Suprapubic skin (tissue), 4 donors: ENCODE measurements around the gene SPAG6. TPM values are rescaled to one million over a fixed set of nuclear protein-coding genes. Genes with fewer than 3 reads are reported as not detected.

Experiments
- DNase-seq, 2 donors: peaks; one replicate each; pipeline ENCODE4 v3.0.0-alpha.2; 2019; ENCODE audit warnings: low spot score in 2 of 2
- H3K27ac ChIP-seq: fragments of 200-600 bp; sonication (generic); one replicate; pipeline ENCODE4 v1.5.1; 2019
- H3K27me3 ChIP-seq: fragments of 200-600 bp; sonication (generic); one replicate; pipeline ENCODE4 v1.5.1; 2019
- H3K36me3 ChIP-seq: fragments of 200-600 bp; sonication (generic); one replicate; pipeline ENCODE4 v1.5.1; 2019
- H3K4me1 ChIP-seq: fragments of 200-600 bp; sonication (generic); one replicate; pipeline ENCODE4 v1.5.1; 2019
- H3K4me3 ChIP-seq: fragments of 200-600 bp; sonication (generic); one replicate; pipeline ENCODE4 v1.5.1; 2019; ENCODE audit warnings: mild to moderate bottlenecking
- H3K9me3 ChIP-seq: fragments of 200-600 bp; sonication (generic); one replicate; pipeline ENCODE4 v1.5.1; 2019
- CTCF ChIP-seq, 2 donors: fragments of 200-600 bp in 1 of 2; fragments of 450-650 bp in 1 of 2; sonication (generic) in 1 of 2; IDR thresholded peaks; one replicate each; pipeline ENCODE4 v1.5.1; 2016 to 2019; ENCODE audit warnings: antibody characterized with exemption in 2 of 2, mild to moderate bottlenecking in 1 of 2, moderate library complexity in 1 of 2
- EP300 ChIP-seq: sonication (generic); formaldehyde crosslinking; IDR thresholded peaks from one replicate; pipeline ENCODE4 v1.6.1; 2017; ENCODE audit warnings: antibody characterized with exemption
- POLR2A ChIP-seq, 2 donors: fragments of 450-650 bp; IDR thresholded peaks; one replicate each; pipeline ENCODE4 v1.6.1; 2017; ENCODE audit warnings: antibody characterized with exemption in 2 of 2, mild to moderate bottlenecking in 2 of 2, moderate library complexity in 2 of 2
- POLR2AphosphoS5 ChIP-seq, 3 donors: sonication (generic); formaldehyde crosslinking; IDR thresholded peaks; one replicate each; pipeline ENCODE4 v1.6.1; 2017; ENCODE audit warnings: antibody characterized with exemption in 3 of 3
- WGBS: methylation state at CpG from one replicate; pipeline ENCODE4 v1.1.5; 2018; 5-methylcytosine and 5-hydroxymethylcytosine counted together
- total RNA-seq, 4 donors: library from RNA; depleted of rRNA; stranded (reverse); fragments of >200 nt; gene quantifications; one replicate each; pipeline ENCODE4 v1.1.0, GENCODE V29; 2016

The SPAG6 gene
- total RNA-seq, 4 donors from 2014 or later, result 0.34 to 1.1 (median 0.72) TPM; not detected in 1

GRCh38 chr10:22334414-22335172, 10.7 kb upstream of the SPAG6 start:
- peaks cover 31% of the 10 kb centered on the region for H3K4me1 ChIP-seq
- H3K9me3 ChIP-seq, result no peaks in the 10 kb centered on the region
- WGBS, result 16% methylated on average over 38 of the region's 73 CpGs
- H3K27me3 ChIP-seq, result peaks cover 61% of the 10 kb centered on the region
- H3K36me3 ChIP-seq, result peaks cover 7% of the 10 kb centered on the region
- TF ChIP-seq POLR2A (IDR thresholded peaks at IDR 0.05) (no peak), EP300 (no peak), CTCF (IDR thresholded peaks at IDR 0.05) (no peak), POLR2AphosphoS5 (IDR thresholded peaks at IDR 0.05) (no peak)
- no peak overlapping the region for H3K27ac ChIP-seq
- peak overlapping the region; percentile 57 for H3K4me3 ChIP-seq
- DNase-seq, result no peak

GRCh38 chr10:22335173-22335933, 9.9 kb upstream of the SPAG6 start:
- Histone ChIP-seq H3K27ac (no peak overlapping the region), H3K4me3 (peak overlapping the region; percentile 57), H3K27me3 (peaks cover 64% of the 10 kb centered on the region), H3K4me1 (peaks cover 37% of the 10 kb centered on the region), H3K36me3 (no peaks in the 10 kb centered on the region), H3K9me3 (no peaks in the 10 kb centered on the region)
- 2% methylated on average over 11 of the region's 71 CpGs for WGBS
- TF ChIP-seq EP300 (no peak), POLR2AphosphoS5 (IDR thresholded peaks at IDR 0.05) (peak in 1 of 3 donors; percentile 17), POLR2A (IDR thresholded peaks at IDR 0.05) (peak in 1 of 2 donors; percentile 21), CTCF (IDR thresholded peaks at IDR 0.05) (peak in 1 of 2 donors; percentile 8)
- peak in 1 of 2 donors; percentile 70 for DNase-seq

GRCh38 chr10:22338185-22338900, 7.0 kb upstream of the SPAG6 start:
- H3K9me3 ChIP-seq, result no peaks in the 10 kb centered on the region
- DNase-seq, result no peak
- H3K27ac ChIP-seq, result no peak overlapping the region
- TF ChIP-seq EP300, result no peak
- TF ChIP-seq POLR2AphosphoS5 (IDR thresholded peaks at IDR 0.05), result no peak
- TF ChIP-seq CTCF (IDR thresholded peaks at IDR 0.05), result no peak
- no peak for TF ChIP-seq POLR2A (IDR thresholded peaks at IDR 0.05)
- H3K27me3 ChIP-seq, result peaks cover 94% of the 10 kb centered on the region
- H3K36me3 ChIP-seq, result no peaks in the 10 kb centered on the region
- no peak overlapping the region for H3K4me3 ChIP-seq
- H3K4me1 ChIP-seq, result peaks cover 46% of the 10 kb centered on the region
- WGBS, result 26% methylated on average over 9 of the region's 9 CpGs

- Histone ChIP-seq H3K27ac (no peak overlapping the region), H3K4me1 (peaks cover 46% of the 10 kb centered on the region), H3K27me3 (peaks cover 95% of the 10 kb centered on the region), H3K36me3 (no peaks in the 10 kb centered on the region), H3K4me3 (no peak overlapping the region), H3K9me3 (no peaks in the 10 kb centered on the region)
- DNase-seq, result no peak
- no peak for TF ChIP-seq POLR2A (IDR thresholded peaks at IDR 0.05)
- no peak for TF ChIP-seq POLR2AphosphoS5 (IDR thresholded peaks at IDR 0.05)
- TF ChIP-seq EP300, result no peak
- no peak for TF ChIP-seq CTCF (IDR thresholded peaks at IDR 0.05)
These were observed 6.4 kb upstream of the SPAG6 start for GRCh38 chr10:22338931-22339330.
